GM19099 (cell line): ENCODE results near the gene FBXL14.

ENCODE experiments used
- POLR2A ChIP-seq: IDR thresholded peaks from 3 replicates; pipeline ENCODE4 v1.6.1; 2011; ENCODE audit warnings: low read depth; ENCODE audit not compliant: insufficient read length; ENCODE audit errors: extremely low read depth

The FBXL14 gene

DNA sequence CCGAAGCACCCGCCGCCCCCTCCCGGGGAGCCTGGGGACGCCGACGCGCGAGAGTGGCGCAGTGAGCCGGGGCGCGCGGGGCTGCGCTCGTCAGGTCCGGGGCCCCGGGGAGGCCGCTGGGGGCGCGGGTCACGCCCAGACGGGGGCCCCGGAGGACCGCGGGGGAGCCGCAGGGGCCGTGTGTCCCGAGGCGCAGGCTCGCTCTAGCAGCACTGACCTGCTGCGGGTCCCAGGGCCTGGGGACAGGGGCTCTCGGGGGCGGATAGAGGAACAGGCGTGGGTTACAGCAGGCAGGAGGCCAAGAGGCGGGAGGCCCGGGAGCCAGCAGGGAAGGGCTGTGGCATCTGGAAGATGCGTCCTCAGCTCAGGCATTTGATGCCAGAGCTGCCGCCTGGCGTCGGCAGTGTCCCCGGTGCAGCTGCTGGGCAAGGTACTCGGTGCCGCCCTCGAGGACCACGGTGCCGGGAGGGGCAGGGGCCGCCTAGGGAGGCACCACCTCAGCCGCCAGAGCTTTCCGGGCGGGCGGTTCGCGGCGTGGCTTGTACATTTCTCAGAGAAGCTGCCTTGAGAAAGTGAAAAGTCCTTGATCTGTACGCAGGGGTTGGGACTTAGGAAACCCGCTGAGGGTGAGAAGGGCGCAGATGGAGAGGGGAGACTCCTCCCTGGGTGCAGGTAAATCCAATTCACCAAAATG is 35.9 kb upstream of the FBXL14 start:
- TF ChIP-seq POLR2A: no peak

DNA sequence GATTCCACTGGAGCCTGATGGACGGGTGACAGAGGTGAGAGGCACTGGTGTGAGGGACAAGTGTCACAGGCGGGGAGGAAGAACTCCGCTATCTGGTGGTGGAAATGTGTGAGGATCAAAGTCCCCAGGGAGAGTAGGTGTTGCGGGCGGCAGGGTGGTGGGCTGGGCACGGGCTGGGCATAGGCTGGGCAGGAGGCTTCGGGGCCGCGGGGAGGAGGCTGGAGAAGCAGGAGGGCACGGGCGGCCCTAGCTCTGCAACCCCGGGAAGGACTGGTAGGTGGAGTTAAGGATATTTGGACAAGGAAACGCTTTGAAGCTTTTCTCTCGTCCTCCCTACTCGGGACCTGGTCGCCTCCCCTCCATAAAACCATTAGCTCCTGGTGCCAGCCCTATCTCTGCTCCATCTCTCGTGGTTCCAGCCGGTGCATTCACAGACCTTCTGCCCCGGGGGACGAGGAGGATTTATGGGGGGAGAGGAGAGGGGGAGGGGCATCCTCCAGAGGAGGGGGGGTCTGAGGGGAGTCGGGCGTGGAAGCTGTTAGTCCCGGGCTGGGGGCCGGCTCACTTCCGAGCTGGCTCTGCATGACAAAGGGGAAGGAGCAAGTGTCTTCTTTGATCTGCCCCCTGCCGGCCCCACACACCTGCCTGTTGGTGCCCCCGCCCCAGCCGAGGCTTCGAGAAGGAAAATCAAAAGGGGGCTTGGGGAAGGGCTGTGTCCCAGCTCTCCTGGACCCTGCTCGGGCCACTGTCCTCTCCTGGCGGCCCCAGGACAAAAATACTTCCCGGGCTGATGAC is 35.2 kb upstream of the FBXL14 start:
- no peak for TF ChIP-seq POLR2A

DNA sequence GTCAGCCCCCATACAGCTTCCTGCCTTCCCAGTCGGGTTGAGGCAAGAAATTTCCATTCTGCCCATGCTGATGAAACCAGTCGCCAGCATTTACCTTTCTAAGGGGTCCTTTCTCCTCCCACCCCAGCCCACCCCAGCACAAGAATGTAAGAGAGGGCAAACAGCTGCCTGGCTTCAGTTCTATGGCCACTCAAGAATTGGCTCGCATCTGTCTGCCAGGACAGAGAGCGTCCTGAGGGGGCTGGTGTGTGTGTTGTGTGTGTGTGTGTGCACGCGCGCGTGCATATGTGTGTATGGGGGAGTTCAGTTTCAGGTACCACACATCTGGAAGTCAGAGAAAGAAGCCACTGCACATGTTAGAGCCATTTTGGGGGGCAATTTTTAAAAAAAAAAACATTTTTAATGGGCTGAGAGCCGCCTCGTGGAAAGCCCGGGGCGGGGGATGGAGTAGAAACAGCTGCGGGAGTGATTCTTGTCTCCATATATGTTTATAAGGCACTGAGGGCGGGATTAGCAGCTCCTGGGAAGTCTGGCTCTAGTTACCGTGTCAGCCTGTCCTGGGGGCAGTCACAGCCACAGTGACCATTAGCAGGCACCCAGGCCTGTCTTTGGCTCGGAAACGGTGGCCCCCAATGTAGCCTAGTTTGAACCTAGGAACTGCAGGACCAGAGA is 34.4 kb upstream of the FBXL14 start, which contains the start of gene WNT5B:
WNT5B (plus strand) TSS at position 566 of the 672 bp plus-strand sequence. CDS start 2,124 bp downstream, outside the sequence.
- no peak for TF ChIP-seq POLR2A

DNA sequence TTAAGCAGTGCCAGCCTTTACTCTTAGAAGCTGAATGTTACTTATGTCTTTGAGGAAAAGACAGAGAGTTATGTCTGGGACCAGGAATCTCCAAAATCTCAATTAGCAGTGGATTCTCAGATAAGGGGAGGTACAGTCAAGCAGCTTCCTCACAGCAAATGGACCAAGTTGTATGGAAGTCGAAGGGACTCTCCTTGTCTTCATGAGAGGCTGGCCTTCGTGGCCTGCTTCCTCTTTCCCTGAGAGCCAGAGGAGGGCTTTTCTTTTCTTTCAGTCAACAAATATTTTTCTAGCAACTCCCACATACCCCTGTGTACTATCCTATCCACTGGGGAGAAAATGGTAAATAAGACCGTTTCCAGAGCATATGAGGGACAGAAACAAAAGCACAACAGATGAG is 28.0 kb upstream of the FBXL14 start:
- TF ChIP-seq POLR2A: no peak

DNA sequence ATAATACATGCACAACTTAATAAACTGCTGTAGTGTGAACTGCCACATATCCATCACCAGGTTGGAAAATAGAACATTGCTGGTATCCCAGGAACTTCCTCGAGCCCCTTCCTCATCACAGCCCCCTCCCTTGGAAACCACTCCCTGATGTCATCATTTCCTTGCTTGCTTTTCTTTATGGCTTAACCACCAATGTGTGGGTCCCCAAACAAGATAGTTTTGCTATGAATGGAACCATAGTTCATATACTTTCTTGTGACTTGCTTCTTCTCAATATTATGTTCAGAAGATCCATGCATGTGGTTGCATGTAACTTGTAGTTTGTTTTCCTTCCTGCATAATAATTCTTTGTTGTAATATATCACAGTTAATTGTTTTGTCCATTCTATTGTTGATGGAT is 25.7 kb upstream of the FBXL14 start:
- no peak for TF ChIP-seq POLR2A

DNA sequence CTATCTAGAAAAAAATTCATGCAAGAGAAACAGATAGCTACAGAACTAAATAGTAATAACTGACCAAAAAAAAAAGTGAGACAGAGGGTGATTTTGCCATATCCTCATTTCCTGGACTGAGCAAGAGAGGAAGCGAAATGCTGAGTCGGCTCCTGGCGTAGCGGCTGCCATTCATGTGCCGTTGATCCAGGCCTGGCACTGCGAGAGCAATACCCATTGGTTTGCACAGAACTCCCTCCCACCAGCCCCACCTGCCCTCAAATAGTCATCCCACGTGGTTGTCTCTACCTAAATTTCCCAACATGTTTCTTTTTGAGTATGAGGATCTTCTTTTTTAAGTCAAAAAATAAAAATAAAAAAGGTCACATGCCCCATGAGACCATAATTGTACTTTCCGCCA is 25.2 kb upstream of the FBXL14 start:
- no peak for TF ChIP-seq POLR2A

DNA sequence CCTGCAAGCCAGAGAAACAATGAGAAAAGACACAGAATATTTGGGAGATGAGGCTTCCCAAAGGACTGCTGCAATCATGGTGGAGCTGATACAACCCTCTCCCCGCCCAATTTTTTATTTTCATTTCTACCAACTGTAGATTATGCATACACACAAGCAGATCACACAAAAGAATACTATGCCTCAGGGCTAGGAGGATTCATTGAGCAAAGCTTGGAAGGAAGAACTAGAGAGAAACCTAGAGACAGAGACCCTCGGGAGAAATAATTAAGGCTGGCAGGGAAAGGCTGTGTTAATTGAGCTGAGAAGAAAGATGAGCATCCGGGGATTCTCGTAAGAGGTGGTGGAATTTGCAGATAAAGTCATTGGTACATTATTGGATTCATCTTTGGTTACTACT is 24.8 kb upstream of the FBXL14 start:
- TF ChIP-seq POLR2A: no peak

DNA sequence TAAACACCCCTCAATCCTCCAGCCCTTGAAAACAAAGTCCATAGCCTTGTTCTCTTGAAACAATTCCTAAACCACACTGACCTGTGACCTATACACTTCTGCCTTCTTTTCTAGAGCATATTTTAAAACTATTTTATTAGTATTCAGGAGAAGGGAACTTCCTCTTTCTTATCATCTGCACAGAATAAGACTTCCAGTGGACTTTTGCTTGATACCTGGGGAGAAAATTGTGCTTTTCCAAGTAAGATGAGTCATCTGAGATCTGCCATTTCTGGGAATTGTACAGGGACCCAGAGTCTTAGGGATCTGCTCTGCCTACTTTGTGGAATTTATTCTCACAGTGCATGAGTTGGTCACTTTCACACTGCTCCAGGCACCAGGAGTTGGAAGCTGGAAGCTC is 24.1 kb upstream of the FBXL14 start:
- TF ChIP-seq POLR2A: no peak

DNA sequence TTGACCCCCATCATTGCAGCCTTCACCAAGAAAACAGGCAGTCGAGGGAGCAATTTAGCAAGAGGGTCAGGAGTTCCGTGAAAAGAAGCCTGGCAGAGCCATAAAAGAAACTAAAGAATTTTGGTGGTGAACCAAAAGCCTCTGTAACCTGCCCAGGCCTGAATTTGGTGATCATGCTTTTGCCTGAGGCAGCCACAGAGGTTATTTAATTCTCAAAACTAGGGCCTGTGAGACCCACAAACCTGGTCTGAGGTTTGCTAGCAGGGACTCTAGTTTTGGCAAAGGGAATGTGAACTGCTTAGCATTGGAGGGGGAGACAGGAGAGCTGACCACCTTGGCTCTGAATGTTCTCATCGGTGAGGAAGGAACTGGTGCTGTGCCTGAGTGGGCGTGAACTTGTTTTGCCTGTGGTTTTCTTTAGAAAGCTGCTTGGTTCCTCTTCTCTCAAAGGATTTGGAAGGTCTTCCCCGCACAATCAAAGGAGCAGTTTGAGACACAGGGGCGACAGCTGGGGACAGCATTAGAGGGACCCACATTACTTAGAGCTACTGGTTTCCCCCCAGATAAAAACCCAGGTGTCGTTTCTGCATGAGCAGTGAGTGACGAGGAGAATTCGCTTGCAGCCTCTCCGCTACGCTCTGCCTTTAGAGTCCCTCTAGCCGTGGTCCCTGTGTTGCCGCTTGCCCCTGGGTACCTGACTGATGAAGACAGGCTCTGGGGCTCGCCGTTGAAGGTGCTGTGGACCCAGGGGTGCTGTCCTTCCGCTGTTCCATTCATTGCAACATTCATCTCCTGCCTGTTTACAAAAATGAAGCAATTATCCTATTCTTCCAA is 22.1 kb upstream of the FBXL14 start:
- no peak for TF ChIP-seq POLR2A

DNA sequence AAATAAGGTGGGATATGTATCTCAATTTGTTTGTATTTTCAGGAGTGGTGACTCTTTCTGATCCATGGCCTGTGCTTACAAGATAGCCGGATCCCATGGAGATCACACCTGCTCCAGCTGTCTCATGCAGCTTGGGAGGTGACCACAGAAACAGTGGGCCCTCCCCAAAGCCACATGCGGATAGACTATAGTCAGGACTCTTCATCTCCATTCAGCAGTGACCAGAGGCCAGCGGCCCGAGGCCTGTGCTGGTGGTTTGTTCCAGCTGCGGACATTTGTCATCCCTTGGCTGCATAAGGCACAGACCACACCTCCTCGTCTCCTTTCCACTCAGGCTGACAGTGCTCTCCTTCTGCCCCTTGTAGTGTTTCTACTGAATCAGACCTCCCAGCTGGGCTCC is 20.0 kb upstream of the FBXL14 start:
- TF ChIP-seq POLR2A: no peak

DNA sequence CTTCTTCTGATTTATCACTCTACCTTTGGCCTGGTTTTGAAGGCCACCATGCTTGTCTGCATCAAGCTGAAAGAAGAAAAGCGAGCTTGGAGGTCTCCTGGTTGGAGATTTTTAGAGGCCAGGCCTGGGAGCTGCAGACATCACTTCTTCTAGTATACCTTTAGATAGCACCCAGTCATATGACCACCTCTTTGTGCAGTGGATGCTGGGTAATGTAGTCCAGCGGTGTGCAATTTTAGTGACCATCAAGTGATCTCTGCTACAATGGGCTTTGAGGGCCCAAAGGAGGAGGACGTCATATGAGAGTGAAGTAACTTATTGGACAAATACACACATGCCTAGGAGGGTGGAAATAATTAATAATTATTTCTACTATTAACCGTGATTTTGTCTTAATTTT is 19.5 kb upstream of the FBXL14 start:
- no peak for TF ChIP-seq POLR2A

DNA sequence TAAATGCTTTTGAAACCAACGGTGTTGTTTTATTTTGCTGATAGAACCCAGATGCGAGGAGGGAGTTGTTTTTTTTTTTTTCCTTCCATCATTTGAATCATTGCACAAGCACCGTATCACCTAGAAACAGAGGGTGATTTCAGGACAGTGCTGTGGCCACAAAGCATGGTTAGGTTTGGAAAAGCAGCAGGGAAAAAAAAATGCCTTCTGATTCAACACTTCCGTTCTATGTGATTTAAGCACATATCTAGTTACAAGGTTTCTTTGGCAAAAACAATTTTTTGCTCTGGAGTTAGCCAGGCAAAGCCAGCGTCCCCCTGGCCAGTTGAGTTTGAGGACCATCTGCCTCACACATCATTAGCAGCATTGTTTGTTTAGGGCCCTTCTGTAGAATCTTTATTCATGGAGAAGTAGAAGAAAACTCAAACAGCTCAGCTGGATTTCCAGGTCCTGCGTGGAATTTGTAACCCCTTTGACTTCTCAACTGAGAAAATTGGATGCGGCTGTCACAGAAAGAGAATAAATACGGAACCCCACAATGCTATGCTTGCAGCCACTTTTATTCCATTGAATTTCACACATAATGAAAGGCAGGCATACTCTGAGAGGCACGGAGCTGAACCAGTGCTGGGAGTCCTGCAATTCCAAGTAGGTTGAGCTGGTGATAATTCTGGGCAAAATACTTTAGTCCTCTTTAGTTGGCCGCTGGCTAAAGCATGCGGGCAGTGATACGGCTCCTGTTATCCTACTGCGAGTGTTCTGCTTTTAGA is 17.6 kb upstream of the FBXL14 start:
- no peak for TF ChIP-seq POLR2A

DNA sequence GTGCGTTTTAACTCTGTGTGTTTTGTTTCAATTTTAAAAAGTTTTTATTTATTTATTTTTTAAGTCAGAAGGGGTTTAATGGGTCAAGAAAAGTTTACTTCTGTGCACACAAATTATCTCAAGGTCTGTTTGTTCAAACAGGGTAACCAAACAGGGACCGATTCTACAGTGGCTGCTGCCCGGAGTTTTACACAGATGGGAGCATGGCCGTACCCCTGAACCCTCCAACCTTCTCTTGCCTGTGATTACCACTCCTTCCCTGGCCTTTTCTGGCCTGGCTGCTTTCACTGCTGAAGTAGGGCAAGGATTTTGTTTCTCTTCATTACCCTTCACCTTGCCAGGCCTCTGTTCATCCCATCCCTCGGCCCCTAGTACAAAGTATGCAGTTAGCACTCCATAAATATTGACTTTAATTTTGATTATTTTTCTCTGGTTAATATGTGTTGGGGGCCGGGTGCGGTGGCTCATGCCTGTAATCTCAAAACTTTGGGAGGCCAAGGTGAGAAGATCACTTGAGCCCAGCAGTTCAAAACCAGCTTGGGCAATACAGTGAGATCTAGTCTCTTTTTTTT is 15.8 kb upstream of the FBXL14 start:
- TF ChIP-seq POLR2A: no peak

DNA sequence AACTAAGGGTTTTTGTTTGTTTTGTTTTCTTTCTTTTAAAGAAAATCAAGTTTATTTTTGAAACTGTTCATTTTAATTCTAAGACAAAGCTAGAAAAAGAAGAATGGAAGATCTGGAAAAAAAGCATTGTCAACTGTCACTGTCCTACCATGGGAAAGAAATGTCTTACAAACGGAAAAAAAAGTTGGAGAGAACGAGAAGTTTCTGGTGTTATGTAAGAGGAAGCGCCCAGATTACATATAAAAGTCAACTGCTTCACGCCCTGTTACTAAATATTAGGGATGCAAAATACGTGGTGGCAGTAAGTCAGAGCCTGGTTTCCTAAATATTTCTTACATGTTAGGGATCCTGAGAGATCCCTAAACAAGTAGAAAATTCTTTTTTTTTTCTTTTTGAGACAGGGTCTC is 14.3 kb upstream of the FBXL14 start:
- TF ChIP-seq POLR2A: no peak
